ENCODE data around the gene TMEM51. TPM values are rescaled to one million over a fixed set of nuclear protein-coding genes. Genes with fewer than 3 reads are reported as not detected.

The TMEM51 gene
- polyA plus RNA-seq, 1 donor (not counting 4 experiments of a cell fraction or from before 2014, with no cell fraction given) = 12.9 TPM

DNA sequence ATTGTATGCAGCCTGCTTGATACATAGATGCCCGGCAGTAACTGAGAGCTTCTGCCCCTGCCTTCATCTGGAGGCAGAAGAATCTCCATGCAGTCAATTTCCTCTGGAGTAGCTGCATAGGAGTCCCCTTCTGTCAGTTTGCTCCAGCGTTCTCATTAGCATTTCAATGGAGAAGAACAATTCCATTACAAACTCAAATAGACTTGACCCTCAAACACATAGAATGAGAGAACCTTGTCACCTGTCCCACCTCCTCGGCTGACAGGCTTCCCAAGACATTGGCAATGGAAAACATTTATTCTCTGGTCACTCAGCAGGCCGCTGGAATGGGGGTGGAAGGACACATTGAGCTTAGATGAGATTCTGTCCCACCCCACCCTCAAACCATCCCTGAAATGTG, 45.6 kb upstream of the TMEM51 start:
- dilution Hi-C loops (cut with MboI; ENCODE audit: extremely low pct_ligation_motif_present, low sequenced_read_pairs) = no loop called here
- no peaks in the 10 kb centered on the region for H3K9me1 ChIP-seq (ENCODE audit: control insufficient read depth, extremely low read depth, insufficient read depth, low read length)
- H3K27me3 ChIP-seq (ENCODE audit: control insufficient read depth, extremely low read depth, insufficient read depth, low read length) = no peaks in the 10 kb centered on the region
- H3K9ac ChIP-seq (ENCODE audit: control insufficient read depth, extremely low read depth, insufficient read depth, low read length) = no peak overlapping the region
- no peaks in the 10 kb centered on the region for H4K20me1 ChIP-seq (ENCODE audit: control insufficient read depth, extremely low read depth, insufficient read depth, low read length)
- H2AFZ ChIP-seq (ENCODE audit: control insufficient read depth, low read length) = no peak overlapping the region
- no peaks in the 10 kb centered on the region for H3K79me2 ChIP-seq (ENCODE audit: control insufficient read depth, insufficient read depth, low read length)
- no peaks in the 10 kb centered on the region for H3K4me1 ChIP-seq (ENCODE audit: control insufficient read depth, extremely low read depth, insufficient read depth, low read length)
- no peaks in the 10 kb centered on the region for H3K36me3 ChIP-seq (ENCODE audit: control insufficient read depth in 2 of 2, extremely low read depth in 1 of 2, insufficient read depth in 2 of 2, low read length in 2 of 2)
- H3K4me3 ChIP-seq (ENCODE audit: control insufficient read depth in 2 of 3, extremely low read depth in 1 of 3, insufficient read depth in 2 of 3, low read depth in 1 of 3, low read length in 3 of 3) = no peak overlapping the region
- no peak overlapping the region for H3K27ac ChIP-seq (ENCODE audit: control insufficient read depth, insufficient read depth, low read length)
- H3K4me2 ChIP-seq (ENCODE audit: control insufficient read depth, extremely low read depth, insufficient read depth, low read depth, low read length) = no peak overlapping the region
- TF ChIP-seq CTCF (optimal IDR thresholded peaks at IDR 0.05 in 1 of 3, IDR thresholded peaks at IDR 0.05 in 1 of 3, conservative IDR thresholded peaks at IDR 0.05 in 1 of 3; ENCODE audit: extremely low read depth in 1 of 3, insufficient read depth in 2 of 3, low read length in 3 of 3) = no peak
- no peak for TF ChIP-seq EZH2 (IDR thresholded peaks at IDR 0.05; ENCODE audit: low read length)
- H3K9me3 ChIP-seq (ENCODE audit: control insufficient read depth, low read depth, low read length) = no peaks in the 10 kb centered on the region
- no peak for DNase-seq (ENCODE audit: low read depth, low spot score)
- FAIRE-seq = no peak

DNA sequence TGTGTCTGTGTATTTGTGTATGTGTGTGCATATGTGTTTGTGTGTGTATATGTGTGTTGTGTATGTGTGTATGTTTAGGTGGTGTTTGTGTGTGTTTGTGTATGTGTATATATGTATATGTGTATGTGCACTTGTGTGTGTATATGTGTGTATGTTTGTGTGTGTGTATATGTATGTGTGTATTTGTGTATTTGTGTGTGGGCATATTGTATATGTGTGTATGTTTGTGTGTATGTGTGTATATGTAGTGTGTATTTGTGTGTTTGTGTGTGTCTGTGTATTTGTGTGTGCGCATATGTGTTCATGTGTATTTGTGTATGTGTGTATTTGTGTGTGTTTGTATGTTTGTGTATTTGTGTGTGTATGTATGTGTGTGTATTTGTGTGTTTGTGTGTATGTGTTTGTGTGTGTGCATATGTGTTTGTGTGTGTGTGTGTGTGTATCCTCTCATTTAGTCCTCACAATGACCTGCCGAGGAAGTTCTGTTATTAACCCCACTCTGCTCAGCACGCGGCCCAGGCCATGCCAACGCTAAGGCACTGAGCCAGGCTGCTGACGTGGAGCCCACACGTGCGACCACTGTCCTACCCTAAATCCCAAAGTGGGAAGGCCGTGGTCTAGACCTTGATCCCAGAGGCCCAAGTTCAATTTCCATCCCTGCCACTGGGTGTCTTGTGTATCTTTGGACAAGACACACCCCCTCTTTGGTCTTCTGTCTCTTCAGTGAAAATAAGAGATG, 43.2 kb upstream of the TMEM51 start:
- Histone ChIP-seq H3K4me2 (ENCODE audit: control insufficient read depth, extremely low read depth, insufficient read depth, low read depth, low read length) (no peak overlapping the region), H3K9me3 (ENCODE audit: control insufficient read depth, low read depth, low read length) (no peaks in the 10 kb centered on the region), H3K27ac (ENCODE audit: control insufficient read depth, insufficient read depth, low read length) (no peak overlapping the region), H3K79me2 (ENCODE audit: control insufficient read depth, insufficient read depth, low read length) (no peaks in the 10 kb centered on the region), H3K36me3 (ENCODE audit: control insufficient read depth in 2 of 2, extremely low read depth in 1 of 2, insufficient read depth in 2 of 2, low read length in 2 of 2) (no peaks in the 10 kb centered on the region), H3K4me3 (ENCODE audit: control insufficient read depth in 2 of 3, extremely low read depth in 1 of 3, insufficient read depth in 2 of 3, low read depth in 1 of 3, low read length in 3 of 3) (no peak overlapping the region), H2AFZ (ENCODE audit: control insufficient read depth, low read length) (no peak overlapping the region), H3K9ac (ENCODE audit: control insufficient read depth, extremely low read depth, insufficient read depth, low read length) (no peak overlapping the region), H3K27me3 (ENCODE audit: control insufficient read depth, extremely low read depth, insufficient read depth, low read length) (no peaks in the 10 kb centered on the region), H3K4me1 (ENCODE audit: control insufficient read depth, extremely low read depth, insufficient read depth, low read length) (no peaks in the 10 kb centered on the region), H3K9me1 (ENCODE audit: control insufficient read depth, extremely low read depth, insufficient read depth, low read length) (no peaks in the 10 kb centered on the region), H4K20me1 (ENCODE audit: control insufficient read depth, extremely low read depth, insufficient read depth, low read length) (no peaks in the 10 kb centered on the region)
- dilution Hi-C loops (cut with MboI; ENCODE audit: extremely low pct_ligation_motif_present, low sequenced_read_pairs) = no loop called here
- DNase-seq (ENCODE audit: low read depth, low spot score) (no peak), FAIRE-seq (no peak)
- no peak for TF ChIP-seq CTCF (optimal IDR thresholded peaks at IDR 0.05 in 1 of 3, IDR thresholded peaks at IDR 0.05 in 1 of 3, conservative IDR thresholded peaks at IDR 0.05 in 1 of 3; ENCODE audit: extremely low read depth in 1 of 3, insufficient read depth in 2 of 3, low read length in 3 of 3)
- TF ChIP-seq EZH2 (IDR thresholded peaks at IDR 0.05; ENCODE audit: low read length) = no peak

All from keratinocyte (primary cell).